Posterior vena cava (tissue), 2 donors: ENCODE measurements around the gene CFAP61. TPM values are rescaled to one million over a fixed set of nuclear protein-coding genes. Genes with fewer than 3 reads are reported as not detected.

Experiments
- DNase-seq: peaks from one replicate; pipeline ENCODE4 v3.0.0-alpha.2; 2020; ENCODE audit warnings: low spot score
- intact Hi-C, 2 donors: fragments of 100-400 bp; cut with DNase I; formaldehyde crosslinking; loops; one replicate each; pipeline versions ENCODE4 v1.14.1 to v1.14.2; 2022 to 2023
- total RNA-seq, 2 donors: library from RNA; stranded (reverse); fragmentation: NEBNext Ultra II Directional; extraction: Animal tissue kit (Norgen Biotek cat#: 25700); gene quantifications; one replicate each; pipeline ENCODE4 v1.2.1, GENCODE V29; 2021
- donor health status: DM: yes; HTN: yes; CAD: no.
- donor health status: DM: yes; HTN: yes; CAD: no.

Gene CFAP61
- total RNA-seq, 2 donors from 2014 or later: 1.2 TPM; not detected in 1

DNA sequence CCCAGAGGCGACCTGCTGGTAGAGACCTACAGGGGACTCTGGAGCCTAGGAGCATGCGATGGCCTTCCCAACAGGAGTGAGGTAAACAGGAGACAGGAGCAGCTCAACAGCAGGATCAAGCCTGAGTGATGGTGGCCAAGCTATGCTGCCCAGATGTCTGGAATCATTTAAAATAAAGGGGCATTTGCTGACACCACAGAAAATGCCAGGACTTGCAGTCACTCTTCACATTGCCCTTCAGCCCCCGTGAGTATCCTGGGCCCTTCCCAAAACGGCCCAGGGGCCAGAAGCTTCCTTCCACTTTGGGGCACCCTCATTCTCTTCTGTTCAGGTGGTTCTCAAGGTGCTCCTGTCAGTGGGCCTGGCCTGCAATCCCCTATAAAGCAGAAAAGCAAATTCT lies 338.8 kb downstream of the CFAP61 start:
- no peak for DNase-seq
- intact Hi-C loops: no loop called here

GRCh38 chr20:20391766-20392165 lies 339.4 kb downstream of the CFAP61 start:
- intact Hi-C loops: no loop called here
- DNase-seq: no peak

DNA sequence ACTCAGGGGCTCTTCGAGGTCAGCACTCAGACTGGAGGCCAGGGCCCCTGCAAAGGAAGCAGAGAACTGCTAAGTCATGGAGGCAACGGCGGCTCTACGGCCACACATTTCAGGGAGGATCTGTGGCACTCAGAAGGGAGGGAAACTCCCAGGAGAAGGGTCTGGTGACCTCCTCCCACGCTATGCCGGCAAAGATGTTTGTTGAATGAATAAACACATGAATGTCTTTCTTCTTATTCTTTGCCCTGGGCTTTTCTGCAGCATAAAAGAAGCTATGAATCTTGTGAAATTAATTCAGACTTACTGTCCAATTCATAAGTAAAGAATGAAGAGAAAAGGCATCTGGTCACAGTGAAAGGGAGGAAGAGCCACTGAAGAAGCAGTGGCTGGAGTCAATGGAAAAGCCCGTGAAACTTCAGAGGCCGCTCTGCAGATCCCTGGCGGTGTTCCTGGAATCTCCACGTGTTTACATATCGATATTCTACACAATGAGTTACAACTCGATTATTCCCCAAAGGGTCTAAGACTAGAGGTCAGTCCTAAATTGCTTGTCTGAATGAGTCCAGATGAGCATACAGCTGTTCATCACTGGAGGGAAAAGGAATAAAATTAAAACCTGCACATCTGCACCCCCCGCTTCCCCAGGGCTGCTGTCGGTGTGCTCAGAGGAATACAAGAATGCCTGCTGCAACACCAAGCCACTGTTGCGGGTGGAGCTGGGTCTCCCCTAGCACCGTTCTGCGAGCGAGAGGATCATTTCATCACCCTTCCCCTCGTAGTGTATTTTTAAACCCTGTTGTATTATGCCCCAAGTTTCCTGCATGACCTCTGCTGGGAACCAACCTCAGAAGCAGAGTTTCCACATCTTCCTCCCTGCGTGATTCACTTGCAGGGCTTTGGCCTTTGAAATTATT lies 341.1 kb downstream of the CFAP61 start:
- intact Hi-C loops: no loop called here
- no peak for DNase-seq

GRCh38 chr20:20395087-20395486 lies 342.8 kb downstream of the CFAP61 start:
- no peak for DNase-seq
- intact Hi-C loops: no loop called here

- DNase-seq: no peak
- intact Hi-C loops: no loop called here
These were observed 343.7 kb downstream of the CFAP61 start for GRCh38 chr20:20395903-20396568.

DNA sequence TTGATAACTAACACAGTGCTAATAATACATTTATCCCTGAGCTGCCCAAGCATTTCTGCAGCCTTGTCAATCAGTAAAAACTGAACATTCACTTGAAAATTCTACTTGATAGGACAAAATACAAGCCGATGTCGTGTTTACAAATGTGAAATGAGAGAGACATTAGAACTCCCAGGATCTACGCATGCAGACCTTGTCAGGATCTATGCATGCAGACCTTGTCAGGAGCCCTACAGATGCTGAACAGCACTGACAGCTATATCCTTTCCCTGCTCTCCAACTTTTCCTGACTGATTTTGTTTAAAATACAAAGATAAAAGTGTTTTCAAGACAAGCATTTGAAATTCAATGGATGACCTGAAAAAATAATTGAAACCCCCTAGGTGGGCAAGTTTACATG lies 344.5 kb downstream of the CFAP61 start:
- no peak for DNase-seq
- intact Hi-C loops: no loop called here

- intact Hi-C loops: no loop called here
These were observed 345.8 kb downstream of the CFAP61 start for GRCh38 chr20:20398123-20398522.

GRCh38 chr20:20399531-20400500 lies 347.5 kb downstream of the CFAP61 start:
- DNase-seq: no peak
- intact Hi-C loops: loop anchor here in 1 of 2 donors (10.0 kb wide), 1 partner anchor 55 kb away; no protein-coding TSS in a partner anchor

More at GRCh38 chr20:20398123-20398522, 345.8 kb downstream of the CFAP61 start:
- no peak for DNase-seq

DNA sequence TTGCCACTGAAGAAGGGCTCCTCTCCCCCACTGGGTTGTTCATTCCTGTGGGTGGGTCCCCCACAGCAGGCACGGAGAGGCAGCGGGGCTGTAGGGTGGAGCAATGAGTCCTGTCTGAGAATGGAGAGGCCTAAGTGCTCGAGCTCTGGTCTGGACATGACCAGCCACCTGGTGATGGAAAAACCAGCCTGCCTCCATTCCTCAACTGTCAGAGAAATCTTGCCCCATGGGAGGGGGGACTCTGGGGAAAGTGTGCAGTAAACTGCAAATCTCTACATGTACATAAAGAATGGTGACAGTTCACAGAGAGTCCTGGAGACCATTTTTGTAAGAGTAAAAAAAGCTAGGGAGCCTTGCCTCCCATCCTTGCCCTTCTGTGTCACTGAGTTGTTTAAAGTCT lies 349.7 kb downstream of the CFAP61 start:
- no peak for DNase-seq
- intact Hi-C loops: loop anchor here in 1 of 2 donors (10.0 kb wide), 1 partner anchor 57 kb away; no protein-coding TSS in a partner anchor

GRCh38 chr20:20404633-20405032 lies 352.3 kb downstream of the CFAP61 start:
- no peak for DNase-seq
- intact Hi-C loops: loop anchor here in 1 of 2 donors (10.0 kb wide), 1 partner anchor 60 kb away; no protein-coding TSS in a partner anchor

- DNase-seq: no peak
- intact Hi-C loops: loop anchor here in 1 of 2 donors (10.0 kb wide), 1 partner anchor 61 kb away; no protein-coding TSS in a partner anchor
These were observed 353.3 kb downstream of the CFAP61 start for GRCh38 chr20:20405623-20406022.

- intact Hi-C loops: loop anchor here in 1 of 2 donors (10.0 kb wide), 1 partner anchor 62 kb away; no protein-coding TSS in a partner anchor
- DNase-seq: no peak
These were observed 354.0 kb downstream of the CFAP61 start for GRCh38 chr20:20406306-20406705.

DNA sequence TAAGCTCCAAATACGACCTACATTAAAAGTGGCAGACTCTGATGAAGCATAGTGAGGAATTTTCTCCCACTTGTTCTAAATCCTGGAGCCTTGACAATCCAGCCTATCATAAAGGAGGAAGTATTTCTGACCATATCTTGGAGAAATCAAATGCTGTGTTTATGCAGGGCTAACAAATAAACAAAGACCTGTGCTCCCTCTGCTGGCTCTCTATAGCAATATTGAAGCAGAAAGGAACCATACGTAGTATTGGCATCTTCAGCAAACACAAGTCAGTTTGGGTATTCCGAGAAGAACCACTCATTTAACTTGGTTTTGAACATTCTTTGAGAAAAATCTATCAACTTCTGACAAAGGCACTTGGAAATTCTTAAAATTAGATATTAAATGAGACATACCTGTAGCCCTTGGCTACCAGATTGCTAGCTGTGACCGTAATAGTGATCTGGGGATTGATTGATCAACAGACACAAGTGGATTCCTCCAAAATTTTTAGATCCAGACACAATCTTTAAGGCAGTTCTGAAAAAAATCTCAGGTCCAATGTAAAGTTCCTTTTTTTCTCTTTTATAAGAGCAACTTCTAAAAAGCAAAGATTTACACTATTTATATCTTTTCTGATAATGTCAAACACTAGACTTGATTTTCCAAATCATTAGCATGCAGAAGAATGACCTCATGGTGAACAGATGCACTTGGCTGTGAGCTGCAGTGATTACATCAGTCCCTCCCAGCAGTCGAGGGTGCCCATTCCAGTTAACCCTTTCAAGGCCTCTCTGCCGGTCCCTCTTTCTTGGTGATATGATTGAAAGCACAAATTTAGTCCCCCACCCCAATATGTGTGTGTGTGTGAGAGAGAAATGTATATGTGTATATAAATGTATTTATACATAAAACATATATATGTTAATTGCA lies 355.8 kb downstream of the CFAP61 start:
- intact Hi-C loops: loop anchor here in 1 of 2 donors (10.0 kb wide), 1 partner anchor 63 kb away; no protein-coding TSS in a partner anchor
- DNase-seq: no peak

- DNase-seq: no peak
- intact Hi-C loops: loop anchor here in 1 of 2 donors (10.0 kb wide), 1 partner anchor 65 kb away; no protein-coding TSS in a partner anchor
These were observed 357.0 kb downstream of the CFAP61 start for GRCh38 chr20:20409331-20409730.
